Parathyroid adenoma (tissue), 2 donors: Measurements from ENCODE around the gene LRRK1.

ENCODE experiments used
- H2AFZ ChIP-seq: fragments of 300-600 bp; sonication (generic); one replicate; pipeline ENCODE4 v1.7.0; 2017; ENCODE audit warnings: antibody characterized with exemption, mild to moderate bottlenecking
- H3K27ac ChIP-seq: fragments of 300-600 bp; sonication (generic); one replicate; pipeline ENCODE4 v1.7.0; 2017
- H3K27me3 ChIP-seq: fragments of 300-600 bp; sonication (generic); one replicate; pipeline ENCODE4 v1.7.0; 2017; ENCODE audit warnings: low read length; ENCODE audit not compliant: control insufficient read depth, insufficient read depth
- H3K36me3 ChIP-seq: fragments of 300-600 bp; sonication (generic); one replicate; pipeline ENCODE4 v1.7.0; 2017; ENCODE audit warnings: low read length; ENCODE audit not compliant: control insufficient read depth, insufficient read depth
- H3K4me1 ChIP-seq: fragments of 300-600 bp; sonication (generic); one replicate; pipeline ENCODE4 v1.7.0; 2017; ENCODE audit warnings: control low read depth
- H3K4me2 ChIP-seq: fragments of 300-600 bp; sonication (generic); one replicate; pipeline ENCODE4 v1.7.0; 2017; ENCODE audit warnings: low read length
- H3K4me3 ChIP-seq: fragments of 300-600 bp; sonication (generic); one replicate; pipeline ENCODE4 v1.7.0; 2017; ENCODE audit warnings: low read depth, low read length
- H3K79me2 ChIP-seq: fragments of 300-600 bp; sonication (generic); one replicate; pipeline ENCODE4 v1.7.0; 2017; ENCODE audit warnings: control low read depth
- H3K9ac ChIP-seq: fragments of 300-600 bp; sonication (generic); one replicate; pipeline ENCODE4 v1.7.0; 2017; ENCODE audit warnings: mild to moderate bottlenecking
- H3K9me3 ChIP-seq: fragments of 300-600 bp; sonication (generic); one replicate; pipeline ENCODE4 v1.7.0; 2017; ENCODE audit warnings: low read length; ENCODE audit not compliant: control insufficient read depth
- CTCF ChIP-seq: fragments of 300-600 bp; sonication (generic); IDR thresholded peaks from one replicate; pipeline ENCODE4 v1.7.0; 2017; ENCODE audit warnings: antibody characterized with exemption, mild to moderate bottlenecking
- donor health status: primary hyperparathyroidism.

Gene LRRK1

DNA sequence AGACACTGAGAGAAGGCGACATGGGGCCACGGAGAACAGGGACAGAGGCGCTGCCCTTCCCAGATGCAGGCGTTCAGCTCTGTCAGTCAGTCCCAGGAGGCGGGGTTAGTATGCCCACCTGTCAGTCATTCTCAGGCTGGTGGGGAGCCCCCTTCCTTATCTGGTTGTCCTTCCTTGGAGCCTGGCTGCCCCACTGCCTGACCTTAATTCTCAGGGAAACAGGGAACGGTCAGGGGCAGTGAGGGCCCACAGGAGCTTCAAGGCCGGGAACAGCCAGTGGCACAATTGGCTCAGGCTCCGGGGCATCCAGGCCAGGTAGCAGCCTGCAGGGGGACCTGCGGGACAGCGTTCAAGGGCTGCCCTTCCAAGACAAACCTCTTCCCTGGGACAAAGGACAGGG, 199.5 kb downstream of the LRRK1 start:
- TF ChIP-seq CTCF, result no peak
- no peaks in the 10 kb centered on the region for H3K27me3 ChIP-seq
- no peaks in the 10 kb centered on the region for H3K4me1 ChIP-seq
- no peak overlapping the region for H3K9ac ChIP-seq
- no peak overlapping the region for H3K4me2 ChIP-seq
- no peak overlapping the region for H2AFZ ChIP-seq
- no peaks in the 10 kb centered on the region for H3K36me3 ChIP-seq
- H3K27ac ChIP-seq, result no peak overlapping the region
- H3K9me3 ChIP-seq, result no peaks in the 10 kb centered on the region
- no peak overlapping the region for H3K4me3 ChIP-seq
- no peaks in the 10 kb centered on the region for H3K79me2 ChIP-seq

- no peak overlapping the region for H3K4me2 ChIP-seq
- no peak overlapping the region for H3K4me3 ChIP-seq
- H3K9ac ChIP-seq, result no peak overlapping the region
- H3K9me3 ChIP-seq, result no peaks in the 10 kb centered on the region
- H3K4me1 ChIP-seq, result no peaks in the 10 kb centered on the region
- H3K79me2 ChIP-seq, result no peaks in the 10 kb centered on the region
- H3K36me3 ChIP-seq, result no peaks in the 10 kb centered on the region
- TF ChIP-seq CTCF, result no peak
- H3K27ac ChIP-seq, result no peak overlapping the region
- no peak overlapping the region for H2AFZ ChIP-seq
- no peaks in the 10 kb centered on the region for H3K27me3 ChIP-seq
These were observed 200.0 kb downstream of the LRRK1 start for GRCh38 chr15:101119181-101119580.
